GM19240 (cell line): ENCODE results near the gene SEMA4A.
"Not testable (repeated sequence)": the region's sequence is repeated elsewhere in the genome, so short reads cannot be mapped to it uniquely, and the experiment has no call there.

Experiments used
- DNase-seq: peaks from one replicate; pipeline ENCODE4 v3.0.0; 2011; ENCODE audit warnings: low spot score; ENCODE audit not compliant: insufficient read length

The SEMA4A gene

GRCh38 chr1:156157506-156157905, 4.1 kb downstream of the SEMA4A start:
- DNase-seq, result no peak

DNA sequence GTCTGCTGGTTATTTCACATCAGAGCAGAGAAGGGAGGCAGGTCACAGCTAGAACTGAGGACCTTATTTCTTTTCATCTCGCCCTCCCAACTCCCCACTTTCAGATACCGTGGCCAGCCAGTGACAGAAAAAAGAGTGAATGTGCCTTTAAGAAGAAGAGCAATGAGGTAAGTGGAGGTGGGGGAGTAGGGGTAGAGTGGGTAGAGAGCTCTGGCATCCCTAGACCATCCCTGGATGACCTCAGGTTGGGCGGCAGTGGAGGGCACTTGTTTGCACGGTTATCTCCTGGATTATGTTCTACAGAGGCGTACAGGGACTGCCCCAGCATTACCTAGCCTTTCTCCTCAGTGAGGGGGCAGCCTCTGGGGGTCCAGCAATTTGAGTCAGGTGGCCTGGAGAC, 4.6 kb downstream of the SEMA4A start:
- no peak for DNase-seq

DNA sequence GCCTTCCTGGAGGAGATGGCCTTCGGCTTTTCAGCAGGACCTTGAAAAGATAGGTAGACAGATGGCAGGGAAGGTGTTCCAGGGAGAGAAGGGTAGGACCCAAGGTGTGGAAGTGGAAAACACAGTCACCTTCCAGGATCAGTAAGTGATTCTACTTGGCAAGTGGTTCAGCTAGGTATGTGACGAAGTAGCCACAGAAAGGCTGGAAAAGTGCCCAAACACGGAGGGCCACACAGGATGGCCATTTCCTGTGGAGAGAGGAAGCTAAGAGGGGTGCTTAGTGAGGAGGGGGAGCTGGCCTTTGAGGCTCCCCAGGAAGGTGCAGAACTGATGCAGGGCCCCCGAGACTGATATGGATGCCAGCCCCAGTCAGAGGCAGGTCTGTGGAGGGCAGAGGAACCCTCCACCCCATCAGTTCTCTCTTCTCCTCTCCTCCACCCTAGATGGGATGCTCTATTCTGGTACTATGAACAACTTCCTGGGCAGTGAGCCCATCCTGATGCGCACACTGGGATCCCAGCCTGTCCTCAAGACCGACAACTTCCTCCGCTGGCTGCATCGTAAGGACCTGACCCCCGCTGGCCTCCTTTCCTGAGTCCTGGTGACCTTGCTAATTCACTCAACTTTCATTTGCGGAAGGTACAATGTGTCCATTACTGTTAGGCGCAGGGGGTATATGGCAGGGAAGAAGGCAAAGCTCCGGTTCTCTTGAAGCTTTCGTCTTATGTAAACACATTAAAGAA, 6.8 kb downstream of the SEMA4A start:
- DNase-seq, result no peak

DNA sequence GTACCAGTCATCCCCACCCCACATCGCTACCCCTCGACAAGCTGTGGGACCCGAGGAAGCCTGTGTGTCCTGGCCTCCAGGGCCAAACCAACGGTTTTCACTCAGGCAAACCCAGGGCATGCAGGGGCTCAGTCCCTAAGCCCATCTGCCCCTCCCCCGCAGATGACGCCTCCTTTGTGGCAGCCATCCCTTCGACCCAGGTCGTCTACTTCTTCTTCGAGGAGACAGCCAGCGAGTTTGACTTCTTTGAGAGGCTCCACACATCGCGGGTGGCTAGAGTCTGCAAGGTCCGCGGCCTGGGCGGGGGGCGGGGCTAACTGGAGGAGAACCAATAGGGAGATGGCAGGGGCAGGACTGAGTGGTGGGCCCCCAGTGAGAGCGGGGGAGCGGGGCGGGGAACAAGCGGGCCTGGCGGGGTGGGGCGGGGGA, 7.4 kb downstream of the SEMA4A start:
- no peak for DNase-seq

- no peak for DNase-seq
Measured at GRCh38 chr1:156162430-156163037, 9.1 kb downstream of the SEMA4A start.

DNA sequence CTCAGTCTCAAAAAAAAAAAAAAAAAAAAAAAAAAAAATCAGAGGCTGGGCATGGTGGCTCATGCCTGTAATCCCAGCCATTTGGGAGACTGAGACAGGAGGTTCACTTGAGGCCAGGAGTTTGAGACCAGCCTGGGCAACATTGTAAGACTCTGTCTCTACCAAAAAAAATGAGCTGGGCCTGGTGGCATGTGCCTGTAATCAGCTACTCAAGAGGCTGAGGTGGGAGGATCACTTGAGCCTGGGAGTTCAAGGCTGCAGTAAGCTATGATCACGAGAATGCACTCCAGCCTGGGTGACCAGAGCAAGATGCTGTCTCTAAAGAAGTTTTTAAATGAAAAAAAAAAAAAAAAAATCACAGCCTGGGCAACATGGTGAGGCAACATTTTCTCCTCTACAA, 10.3 kb downstream of the SEMA4A start:
- DNase-seq, result no peak

DNA sequence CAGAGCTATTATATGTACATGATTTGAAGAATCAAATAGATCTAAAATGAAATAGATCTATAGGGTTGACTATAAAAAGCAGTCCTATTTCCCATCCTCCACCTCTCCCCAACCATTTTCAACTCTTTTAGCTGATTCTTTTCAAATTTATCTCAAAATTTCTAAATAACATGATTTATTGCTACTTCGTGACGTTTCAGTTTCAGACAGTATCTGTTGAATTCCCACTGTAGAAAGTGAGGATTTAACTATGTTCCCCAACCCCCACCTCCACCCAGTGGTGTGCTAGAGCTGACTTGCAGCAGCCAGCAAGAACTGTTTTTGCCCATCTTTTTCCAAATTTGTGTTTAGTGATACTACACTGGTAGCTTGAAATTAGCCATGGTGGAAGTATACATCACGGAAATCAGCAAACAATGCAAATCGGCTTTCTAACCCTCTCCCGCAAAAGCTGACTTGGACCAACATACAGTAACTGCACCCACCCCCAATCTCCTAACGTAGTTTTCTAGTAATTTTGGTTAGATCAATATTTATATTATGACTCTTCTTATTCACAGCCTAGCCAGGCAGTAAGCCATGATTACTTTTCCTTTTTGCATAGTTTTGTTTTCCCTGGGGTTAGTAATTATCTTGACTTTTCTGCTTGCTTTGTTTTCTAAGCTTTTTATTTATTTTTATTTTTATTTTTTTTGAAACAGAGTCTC, 10.9 kb downstream of the SEMA4A start:
- DNase-seq, result no peak

DNA sequence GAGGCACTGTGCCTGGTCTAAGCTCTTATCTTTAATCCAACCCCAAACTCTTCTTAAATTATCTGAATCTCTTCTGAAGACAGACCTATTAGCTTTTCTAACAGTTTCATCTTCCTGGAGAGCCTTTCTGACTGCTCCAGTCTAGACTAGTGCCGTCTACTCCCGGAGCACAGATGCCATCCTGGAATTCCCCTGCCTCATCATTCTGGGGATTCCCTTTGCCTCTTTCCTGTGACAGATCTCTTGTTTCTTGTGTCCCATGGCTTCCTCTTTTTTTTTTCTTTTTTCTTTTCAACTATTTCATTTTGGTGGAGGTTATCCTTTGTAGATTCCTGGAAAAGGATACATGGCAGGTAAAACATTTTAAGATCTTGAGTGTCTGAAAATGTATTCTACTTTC, 11.7 kb downstream of the SEMA4A start:
- no peak for DNase-seq

DNA sequence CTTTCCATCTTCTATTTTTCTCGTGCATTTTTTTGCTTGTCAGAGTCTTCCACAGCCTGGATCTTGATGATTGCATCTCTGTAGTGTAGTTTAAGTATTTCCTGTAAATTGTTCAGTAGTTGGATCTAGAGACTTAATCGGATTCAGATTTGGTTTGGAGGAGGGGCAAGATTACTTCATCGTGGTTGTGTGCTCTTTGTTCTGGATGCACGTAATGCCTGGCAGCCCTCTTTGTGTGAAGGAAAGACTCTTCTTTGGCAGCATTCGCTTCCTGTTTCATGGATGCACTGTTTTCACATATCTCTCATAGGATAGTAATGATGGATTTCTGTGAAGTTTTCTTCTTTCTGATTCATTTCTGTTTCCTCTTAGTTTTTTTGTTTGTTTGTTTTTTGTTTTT, 14.2 kb downstream of the SEMA4A start:
- no peak for DNase-seq

DNA sequence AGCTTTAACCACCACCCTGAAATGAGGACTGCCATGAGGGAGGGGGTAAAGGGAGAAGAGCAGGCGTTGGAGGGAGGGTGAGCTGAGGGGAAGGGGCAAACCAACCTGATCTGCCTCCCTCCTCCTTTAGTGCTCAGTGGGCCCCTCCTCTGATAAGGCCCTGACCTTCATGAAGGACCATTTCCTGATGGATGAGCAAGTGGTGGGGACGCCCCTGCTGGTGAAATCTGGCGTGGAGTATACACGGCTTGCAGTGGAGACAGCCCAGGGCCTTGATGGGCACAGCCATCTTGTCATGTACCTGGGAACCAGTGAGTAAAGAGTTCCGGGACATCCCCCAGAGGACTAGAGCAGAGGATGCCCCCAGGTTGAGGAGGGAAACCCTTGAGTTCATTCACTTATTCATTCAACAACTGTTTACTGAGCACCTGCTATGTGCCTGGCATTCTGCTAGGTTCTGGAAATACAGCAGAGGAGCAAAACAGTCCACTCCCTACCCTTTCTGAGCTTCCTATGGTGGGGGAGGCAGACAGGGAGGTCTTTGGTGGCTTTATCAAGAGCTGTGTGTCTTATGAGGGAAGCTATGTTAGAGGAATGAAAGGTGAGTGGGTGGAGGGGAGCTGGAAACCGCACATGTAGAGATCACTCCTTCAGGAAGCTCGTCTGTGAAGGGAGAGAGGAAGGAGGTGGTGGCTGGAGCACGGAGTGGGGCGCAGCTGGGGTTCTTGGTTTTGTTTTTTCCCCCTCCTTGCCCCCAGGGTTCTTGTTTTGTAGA, 19.5 kb downstream of the SEMA4A start:
- no peak for DNase-seq

GRCh38 chr1:156176610-156177210, 23.3 kb downstream of the SEMA4A start:
- DNase-seq, result no peak

GRCh38 chr1:156177919-156178654, 24.7 kb downstream of the SEMA4A start:
- no peak for DNase-seq

DNA sequence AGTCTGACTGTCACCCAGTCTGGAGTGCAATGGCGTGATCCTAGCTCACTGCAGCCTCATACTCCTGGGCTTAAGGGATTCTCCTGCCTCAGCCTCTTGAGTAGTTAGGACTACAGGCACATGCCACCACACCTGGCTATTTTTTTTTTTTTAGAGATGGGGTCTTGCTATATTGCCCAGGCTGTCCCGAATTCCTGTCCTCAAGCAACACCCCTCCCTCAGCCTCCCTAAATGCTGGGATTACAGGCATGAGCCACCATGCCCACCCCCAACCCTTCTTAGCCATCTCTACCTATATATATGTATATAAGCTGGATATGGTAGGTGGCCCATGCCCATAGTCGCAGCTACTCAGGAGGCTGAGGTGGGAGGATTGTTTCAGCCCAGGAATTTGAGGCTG, 27.1 kb downstream of the SEMA4A start:
- no peak for DNase-seq

- not testable (repeated sequence) for DNase-seq
Measured at GRCh38 chr1:156181391-156181924, 28.1 kb downstream of the SEMA4A start.

GRCh38 chr1:156182010-156182779, 28.8 kb downstream of the SEMA4A start:
- not testable (repeated sequence) for DNase-seq

- DNase-seq, result not testable (repeated sequence)
Measured at GRCh38 chr1:156186347-156187177, 33.2 kb downstream of the SEMA4A start.

DNA sequence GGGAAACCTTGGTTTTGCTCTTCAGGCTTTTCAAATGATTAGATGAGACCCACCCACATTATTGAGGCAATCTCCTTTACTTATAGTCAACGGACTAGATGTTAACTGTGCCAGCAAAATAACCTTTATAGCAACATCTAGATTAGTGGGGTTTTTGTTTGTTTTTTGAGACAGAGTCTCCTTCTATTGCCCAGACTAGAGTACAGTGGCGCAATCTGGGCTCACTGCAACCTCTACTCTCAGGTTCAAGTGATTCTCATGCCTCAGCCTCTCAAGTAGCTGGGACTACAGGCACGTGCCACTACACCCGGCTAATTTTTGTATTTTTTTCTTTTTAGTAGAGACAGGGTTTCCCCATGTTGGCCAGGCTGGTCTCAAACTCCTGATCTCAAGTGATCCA, 36.9 kb downstream of the SEMA4A start:
- not testable (repeated sequence) for DNase-seq

DNA sequence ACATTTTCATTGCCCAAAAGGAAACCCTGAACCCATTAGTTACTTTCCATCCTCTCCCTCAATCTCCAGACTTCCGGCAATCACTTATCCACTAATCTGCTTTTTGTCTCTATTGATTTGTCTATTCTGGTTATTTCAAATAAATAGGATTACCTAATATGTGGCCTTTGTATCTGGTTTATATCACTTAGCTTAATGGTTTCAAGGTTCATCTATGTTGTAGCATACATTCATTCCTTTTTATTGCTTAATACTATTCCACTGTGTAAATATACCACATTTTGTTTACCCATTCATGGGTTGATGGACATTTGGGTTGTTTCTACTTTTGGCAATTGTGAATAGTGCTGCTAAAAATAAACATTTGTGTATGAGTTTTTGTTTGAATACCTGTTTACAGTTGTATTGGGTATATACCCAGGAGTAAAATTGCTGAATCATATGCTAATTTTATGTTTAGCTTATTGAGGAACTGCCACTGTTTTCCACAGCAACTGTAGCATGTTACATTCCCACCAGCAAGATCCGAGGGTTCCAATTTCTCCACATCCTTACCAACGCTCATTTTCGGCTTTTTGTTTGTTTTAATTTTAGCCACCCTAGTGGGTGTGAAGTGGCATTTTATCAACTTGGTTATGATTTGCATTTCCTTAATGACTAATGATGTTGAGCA, 38.0 kb downstream of the SEMA4A start:
- DNase-seq, result no peak
